HG03196 (cell line): ENCODE data around the gene NPAS3.

Experiments
- ATAC-seq: cut with Tn5 transposase; IDR thresholded peaks from one replicate; pipeline ENCODE4 v1.9.1; 2021; ENCODE audit not compliant: unreplicated experiment

The NPAS3 gene

DNA sequence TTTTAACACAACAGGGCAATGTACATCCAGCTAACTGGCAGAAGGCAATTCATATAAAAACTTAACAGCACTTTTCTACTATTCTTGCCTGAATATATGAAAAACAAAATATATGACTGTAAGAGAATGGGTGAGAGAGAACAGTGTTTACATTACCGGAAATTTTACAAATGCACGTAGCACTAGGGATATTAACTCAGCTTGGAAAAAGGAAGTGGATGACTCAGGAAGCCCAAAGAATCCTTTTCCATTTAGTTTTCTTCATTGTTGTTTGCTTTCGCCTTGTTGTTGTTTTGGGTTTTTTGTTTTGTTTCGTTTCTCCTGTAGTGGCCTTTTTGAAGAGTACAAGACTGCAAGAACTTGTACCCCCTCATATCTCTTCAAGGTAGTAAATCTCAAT, 716.7 kb downstream of the NPAS3 start:
- no peak for ATAC-seq

GRCh38 chr14:33657476-33657875, 718.8 kb downstream of the NPAS3 start:
- no peak for ATAC-seq

- no peak for ATAC-seq
These were observed 721.6 kb downstream of the NPAS3 start for GRCh38 chr14:33660248-33660647.

DNA sequence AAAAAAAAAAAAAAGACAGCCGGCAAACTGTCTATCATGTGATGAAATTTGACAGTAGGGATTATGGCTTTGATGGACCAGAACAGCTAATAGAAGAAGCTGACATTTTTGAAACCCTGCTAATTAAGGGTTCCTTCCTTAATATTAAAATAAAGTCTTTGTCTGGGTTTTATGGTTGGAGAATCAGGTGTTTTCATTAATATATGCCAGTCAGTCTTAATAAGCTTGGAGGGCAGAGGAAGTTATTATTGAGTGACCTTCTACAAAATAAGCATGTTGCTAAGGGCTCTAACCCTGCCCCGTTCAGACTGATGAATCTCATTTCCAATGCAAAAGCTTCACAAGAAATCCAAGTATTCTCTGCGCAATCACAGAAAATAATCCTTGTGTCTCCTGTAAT, 722.4 kb downstream of the NPAS3 start:
- ATAC-seq, result no peak

GRCh38 chr14:33668066-33668465, 729.4 kb downstream of the NPAS3 start:
- ATAC-seq, result no peak

- no peak for ATAC-seq
These were observed 730.4 kb downstream of the NPAS3 start for GRCh38 chr14:33669111-33669510.

DNA sequence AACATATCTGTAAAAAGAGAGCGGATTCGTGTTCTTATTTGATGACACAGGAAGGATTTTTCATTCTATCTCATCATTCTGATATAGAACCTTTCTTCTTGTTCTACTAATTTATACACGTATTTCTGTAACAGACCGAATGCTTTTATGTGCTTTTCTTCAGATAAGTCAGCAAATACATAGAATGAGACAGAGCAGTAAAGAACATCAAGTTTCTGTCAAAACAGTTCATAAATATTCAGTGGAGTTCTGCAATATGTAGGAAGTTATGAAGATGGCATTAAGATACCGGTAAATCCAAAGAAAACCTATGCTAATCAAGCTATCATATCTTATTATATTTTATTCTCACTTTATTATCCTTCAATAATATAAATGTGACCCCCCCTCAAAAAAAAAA, 731.6 kb downstream of the NPAS3 start:
- no peak for ATAC-seq

GRCh38 chr14:33671556-33671955, 732.9 kb downstream of the NPAS3 start:
- no peak for ATAC-seq

DNA sequence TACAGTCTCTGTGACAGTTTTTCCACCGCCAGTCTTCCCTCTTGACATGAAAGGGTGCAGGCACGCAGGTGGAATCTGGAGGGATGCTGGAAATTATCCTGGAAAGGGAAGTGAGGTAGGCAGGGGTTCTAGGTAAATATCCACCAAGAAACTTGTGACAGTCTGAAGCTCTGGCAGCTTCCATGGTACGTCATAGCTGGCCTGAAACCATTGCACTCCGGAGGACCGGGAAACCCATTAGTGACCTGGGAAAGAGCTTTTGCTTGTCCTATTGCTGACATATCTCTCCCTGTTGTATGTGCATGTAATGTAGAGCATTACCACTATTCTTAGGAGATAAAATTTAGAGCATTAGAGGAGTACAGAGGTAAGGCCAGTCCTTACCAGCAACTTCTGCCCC, 736.2 kb downstream of the NPAS3 start:
- no peak for ATAC-seq

DNA sequence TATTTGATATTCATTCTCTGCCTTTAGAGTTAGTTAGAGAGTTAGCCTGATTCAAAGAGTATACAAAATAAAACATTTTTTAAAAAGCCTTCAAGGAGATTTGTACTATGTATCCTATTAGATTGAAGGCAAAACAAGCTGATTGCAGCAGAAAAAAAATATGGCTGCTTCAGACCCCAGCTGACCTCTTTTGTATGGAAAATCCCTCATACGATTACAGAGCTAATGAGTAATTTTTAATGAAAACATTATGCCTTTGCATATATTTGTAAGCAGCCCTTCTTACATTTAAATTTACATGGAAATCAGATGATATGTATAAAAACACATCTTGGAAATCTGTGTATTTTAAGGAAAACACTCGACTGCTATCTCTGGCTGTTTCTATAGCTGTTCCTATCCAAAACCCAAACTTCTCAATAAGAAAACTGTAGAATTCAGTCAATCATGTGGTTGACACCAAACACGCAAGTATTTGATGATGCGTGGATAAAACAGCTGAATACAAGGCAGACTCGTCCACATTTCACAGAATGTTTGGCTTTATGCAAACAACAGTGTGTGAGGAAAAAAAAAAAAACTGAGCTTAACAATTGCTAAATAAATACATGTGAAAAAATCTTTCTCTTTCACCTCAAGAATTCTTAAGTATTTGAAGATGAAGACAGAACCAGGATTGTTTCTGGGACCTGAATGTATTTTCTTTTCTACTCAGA, 736.9 kb downstream of the NPAS3 start:
- no peak for ATAC-seq

DNA sequence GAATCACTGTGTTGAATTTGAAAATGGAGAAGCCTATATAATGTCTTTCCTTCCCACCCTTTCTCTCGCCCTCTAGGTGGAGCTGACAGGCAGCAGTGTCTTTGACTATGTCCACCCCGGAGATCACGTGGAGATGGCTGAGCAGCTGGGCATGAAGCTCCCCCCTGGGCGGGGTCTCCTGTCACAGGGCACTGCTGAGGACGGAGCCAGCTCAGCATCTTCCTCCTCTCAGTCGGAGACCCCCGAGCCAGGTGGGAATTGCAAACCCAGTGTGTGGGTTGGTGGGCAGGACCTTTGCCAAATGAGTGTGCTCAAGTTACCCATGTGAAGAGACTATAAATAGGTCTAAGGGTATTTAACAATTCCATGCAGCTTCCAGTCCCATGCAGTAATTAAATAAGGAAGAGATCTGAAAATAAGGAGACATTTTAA, 737.5 kb downstream of the NPAS3 start:
- no peak for ATAC-seq

GRCh38 chr14:33676891-33677290, 738.2 kb downstream of the NPAS3 start:
- no peak for ATAC-seq

- ATAC-seq, result no peak
These were observed 739.3 kb downstream of the NPAS3 start for GRCh38 chr14:33678005-33678404.

- no peak for ATAC-seq
These were observed 740.3 kb downstream of the NPAS3 start for GRCh38 chr14:33679025-33679424.

GRCh38 chr14:33679461-33680225, 741.0 kb downstream of the NPAS3 start:
- ATAC-seq, result no peak

- ATAC-seq, result no peak
These were observed 742.2 kb downstream of the NPAS3 start for GRCh38 chr14:33680873-33681272.

DNA sequence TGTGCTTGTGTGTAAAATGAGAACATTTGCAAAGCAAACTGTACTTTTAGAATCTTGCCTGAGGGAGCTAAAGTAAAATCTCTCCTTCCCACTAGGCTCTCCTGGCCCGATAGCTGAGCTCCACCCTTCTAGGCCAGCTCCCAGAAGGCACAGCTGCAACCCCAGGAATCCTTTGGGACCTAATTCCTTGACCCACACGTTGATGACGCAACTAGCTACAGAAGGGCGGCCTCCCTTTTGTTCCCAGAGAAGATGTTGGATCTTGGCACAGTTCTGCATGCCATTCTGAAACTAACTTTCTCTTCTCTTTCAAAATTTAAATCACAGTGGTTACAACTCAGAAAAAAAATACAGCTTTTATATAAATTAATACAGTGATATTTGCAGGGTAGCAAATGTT, 744.1 kb downstream of the NPAS3 start:
- no peak for ATAC-seq

GRCh38 chr14:33685026-33685425, 746.3 kb downstream of the NPAS3 start:
- ATAC-seq, result no peak

DNA sequence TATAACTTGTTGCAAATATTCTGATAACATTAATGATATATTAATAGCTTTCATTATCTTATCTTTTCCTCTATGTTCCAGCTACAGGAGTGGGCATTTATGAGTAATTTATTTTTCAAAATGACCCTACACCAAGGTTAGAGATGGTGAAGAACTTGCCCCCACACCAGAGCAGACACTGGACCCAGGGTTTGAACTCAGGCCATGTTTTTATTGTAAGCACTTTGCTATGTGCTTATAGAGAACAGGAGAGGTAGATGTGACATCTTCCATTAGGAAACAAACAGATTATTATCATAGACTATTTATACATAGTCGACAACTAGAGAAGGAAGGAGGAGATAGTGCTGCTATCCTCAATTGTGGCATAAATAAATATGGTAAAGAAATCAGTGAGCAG, 747.0 kb downstream of the NPAS3 start:
- ATAC-seq, result no peak

DNA sequence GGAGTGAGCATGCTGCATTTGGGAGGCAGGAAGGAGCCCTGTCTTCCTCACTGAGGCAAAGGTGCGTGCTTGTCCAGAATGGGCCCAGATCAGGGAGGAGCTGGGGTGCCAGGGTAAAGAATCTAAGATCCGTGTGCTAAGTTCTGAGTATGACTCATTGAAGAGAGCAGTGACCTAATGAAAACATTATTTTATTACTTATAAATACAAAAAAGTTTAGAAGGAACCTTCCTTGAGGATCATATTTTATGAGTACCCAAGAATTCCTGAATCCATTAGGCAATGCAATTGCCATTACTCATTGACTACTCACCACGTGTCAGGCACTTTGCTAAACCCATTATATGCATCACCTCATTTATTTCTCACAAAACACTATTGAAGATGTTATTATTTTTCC, 747.5 kb downstream of the NPAS3 start:
- no peak for ATAC-seq

DNA sequence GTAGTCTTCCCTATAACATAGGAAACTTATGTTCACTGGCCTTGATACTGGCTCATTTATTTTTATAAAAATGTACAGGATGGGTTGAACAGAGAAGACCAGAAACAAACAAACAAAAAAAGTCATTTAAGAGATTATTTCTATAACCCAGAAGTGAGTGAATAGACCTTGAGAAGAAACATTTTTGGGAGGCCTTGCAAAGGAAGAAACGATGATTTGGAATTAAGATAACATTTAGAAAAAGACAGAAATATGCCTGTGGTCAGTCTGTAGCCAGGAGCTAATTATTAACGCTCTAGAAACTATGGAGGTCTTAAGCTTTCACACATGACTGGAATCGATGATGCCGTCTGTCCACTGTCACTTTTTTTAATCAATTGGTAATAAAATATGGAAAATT, 748.2 kb downstream of the NPAS3 start:
- no peak for ATAC-seq

- no peak for ATAC-seq
These were observed 751.0 kb downstream of the NPAS3 start for GRCh38 chr14:33689680-33690079.

DNA sequence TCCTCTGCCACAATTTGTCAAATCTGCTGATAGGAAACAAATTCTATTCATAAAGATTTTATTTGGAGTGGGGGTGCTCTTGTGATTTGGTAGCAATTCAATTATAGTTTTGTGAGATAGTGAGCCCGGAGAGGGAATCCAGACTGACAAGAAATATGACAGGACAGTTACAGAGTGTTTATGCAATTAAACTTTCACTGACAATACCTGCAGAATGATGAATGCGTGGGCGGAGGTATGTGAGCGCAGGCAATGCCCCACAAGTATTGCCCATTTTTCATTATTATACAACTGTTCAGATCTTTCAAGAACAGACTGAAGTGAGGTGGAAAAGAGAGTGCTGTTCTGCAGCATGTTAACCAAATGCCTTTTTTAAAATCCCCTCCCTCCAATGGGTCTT, 753.2 kb downstream of the NPAS3 start:
- ATAC-seq, result no peak
